C4-2B (cell line): ENCODE measurements around the gene SH2D7.

Experiments used
- CTCF ChIP-seq: fragments of 450-650 bp; conservative IDR thresholded peaks from 2 replicates; pipeline ENCODE4 v1.5.1; 2017; ENCODE audit warnings: mild to moderate bottlenecking
- ZFX ChIP-seq: fragments of 450-650 bp; IDR thresholded peaks from 2 replicates; pipeline ENCODE4 v1.6.1; 2017

- no peak for TF ChIP-seq CTCF
- TF ChIP-seq ZFX, result no peak
Observed at GRCh38 chr15:78058401-78058935, 33.9 kb upstream of the SH2D7 start.
